ENCODE data around the gene LCMT2. TPM values are rescaled to one million over a fixed set of nuclear protein-coding genes. Genes with fewer than 3 reads are reported as not detected.

Gene LCMT2
- total and polyA plus RNA-seq, 7 donors, result 2.3 to 5.4 (median 3.3) TPM

DNA sequence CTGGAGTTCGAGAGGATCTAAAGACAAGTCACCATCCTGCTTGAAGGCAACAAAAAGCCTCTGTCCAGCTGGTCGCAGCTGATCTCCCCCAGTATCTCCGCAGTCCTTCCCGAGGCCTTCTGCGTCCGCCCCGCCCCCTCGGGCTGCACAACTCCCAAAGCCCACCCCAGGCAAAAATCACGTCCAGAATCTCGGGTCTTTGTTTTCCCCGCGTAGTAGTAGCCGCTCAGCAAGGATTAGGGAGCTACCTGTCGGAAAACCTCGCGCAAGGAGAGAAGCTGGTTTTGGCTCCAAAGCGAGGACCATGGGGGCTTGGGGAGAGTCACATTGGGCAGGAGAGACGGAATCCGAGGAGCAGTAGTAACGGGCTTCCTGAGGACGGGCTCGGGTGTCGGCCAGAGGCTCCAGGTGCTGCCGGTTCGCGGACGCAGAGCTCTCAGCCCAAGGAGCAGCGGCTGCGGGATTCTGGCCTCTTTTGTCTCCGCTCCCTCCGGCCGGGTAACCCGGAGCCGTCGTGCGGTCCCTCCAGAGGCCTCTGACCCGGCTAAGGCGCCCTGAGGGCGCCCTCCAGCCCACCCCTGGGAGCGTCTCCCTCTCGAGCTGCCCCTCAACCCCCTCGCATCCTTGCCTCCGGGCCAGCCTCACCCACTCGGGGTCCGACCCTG, 40.1 kb upstream of the LCMT2 start:
- WGBS, 2 donors, result 1 to 2% methylated on average over 45 of the region's 45 CpGs
- Histone ChIP-seq H3K4me3 (peak overlapping the region; percentile 77 to 93 (median 82)), H3K27ac (peak overlapping the region; percentile 78 to 82 (median 80)), H3K4me1 (peaks cover 0 to 34% (median 27%) of the 10 kb centered on the region in 4 donors), H3K36me3 (peaks cover 7 to 21% (median 12%) of the 10 kb centered on the region in 4 donors), H3K27me3 (no peaks in the 10 kb centered on the region), H3K9me3 (no peaks in the 10 kb centered on the region)
- DNase-seq, result no peak
- intact Hi-C loops (cut with DNase I), result no loop called here
- TF ChIP-seq EP300 (IDR thresholded peaks at IDR 0.05), result no peak
- TF ChIP-seq, protein P1, sequence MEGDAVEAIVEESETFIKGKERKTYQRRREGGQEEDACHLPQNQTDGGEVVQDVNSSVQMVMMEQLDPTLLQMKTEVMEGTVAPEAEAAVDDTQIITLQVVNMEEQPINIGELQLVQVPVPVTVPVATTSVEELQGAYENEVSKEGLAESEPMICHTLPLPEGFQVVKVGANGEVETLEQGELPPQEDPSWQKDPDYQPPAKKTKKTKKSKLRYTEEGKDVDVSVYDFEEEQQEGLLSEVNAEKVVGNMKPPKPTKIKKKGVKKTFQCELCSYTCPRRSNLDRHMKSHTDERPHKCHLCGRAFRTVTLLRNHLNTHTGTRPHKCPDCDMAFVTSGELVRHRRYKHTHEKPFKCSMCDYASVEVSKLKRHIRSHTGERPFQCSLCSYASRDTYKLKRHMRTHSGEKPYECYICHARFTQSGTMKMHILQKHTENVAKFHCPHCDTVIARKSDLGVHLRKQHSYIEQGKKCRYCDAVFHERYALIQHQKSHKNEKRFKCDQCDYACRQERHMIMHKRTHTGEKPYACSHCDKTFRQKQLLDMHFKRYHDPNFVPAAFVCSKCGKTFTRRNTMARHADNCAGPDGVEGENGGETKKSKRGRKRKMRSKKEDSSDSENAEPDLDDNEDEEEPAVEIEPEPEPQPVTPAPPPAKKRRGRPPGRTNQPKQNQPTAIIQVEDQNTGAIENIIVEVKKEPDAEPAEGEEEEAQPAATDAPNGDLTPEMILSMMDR (IDR thresholded peaks at IDR 0.05), result no peak
- TF ChIP-seq POLR2A (IDR thresholded peaks at IDR 0.05), result no peak
- no peak for TF ChIP-seq POLR2AphosphoS5 (IDR thresholded peaks at IDR 0.05)

DNA sequence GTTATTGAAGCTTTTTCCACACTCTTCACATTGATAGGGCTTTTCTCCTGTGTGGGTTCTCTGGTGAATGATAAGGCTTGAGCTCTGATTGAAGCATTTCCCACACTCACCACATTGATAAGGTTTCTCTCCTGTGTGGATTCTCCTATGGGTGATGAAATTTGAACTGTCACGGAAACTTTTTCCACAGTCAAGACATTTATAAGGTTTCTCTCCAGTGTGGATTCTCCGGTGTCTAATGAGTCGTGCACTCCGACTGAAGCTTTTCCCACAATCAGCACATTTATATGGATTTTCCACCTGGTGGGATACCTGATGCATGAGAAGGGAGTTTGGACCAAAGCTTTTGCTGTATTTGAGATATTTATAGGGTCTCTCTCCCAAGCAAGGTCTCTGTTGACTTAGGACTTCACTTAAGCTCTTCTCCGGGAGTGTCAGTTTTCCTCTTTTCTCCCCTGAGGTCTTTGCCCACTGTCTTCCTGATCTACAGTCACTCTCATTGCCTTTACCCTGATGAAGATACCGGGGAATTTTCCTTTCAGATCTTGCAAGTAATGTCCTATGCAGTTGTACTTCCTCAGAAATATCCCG, 31.0 kb upstream of the LCMT2 start:
- TF ChIP-seq POLR2A (IDR thresholded peaks at IDR 0.05) (no peak), POLR2AphosphoS5 (IDR thresholded peaks at IDR 0.05) (no peak), EP300 (IDR thresholded peaks at IDR 0.05) (no peak)
- TF ChIP-seq, protein P1 (IDR thresholded peaks at IDR 0.05), result no peak
- Histone ChIP-seq H3K27ac (no peak overlapping the region), H3K4me1 (no peaks in the 10 kb centered on the region), H3K4me3 (no peak overlapping the region), H3K36me3 (peaks cover 48 to 88% (median 62%) of the 10 kb centered on the region in 4 donors), H3K9me3 (peaks cover 15 to 32% (median 22%) of the 10 kb centered on the region in 4 donors), H3K27me3 (no peaks in the 10 kb centered on the region)
- DNase-seq, result no peak
- WGBS, 2 donors, result 97 to 98% methylated on average over 7 of the region's 7 CpGs
- intact Hi-C loops (cut with DNase I), result no loop called here

DNA sequence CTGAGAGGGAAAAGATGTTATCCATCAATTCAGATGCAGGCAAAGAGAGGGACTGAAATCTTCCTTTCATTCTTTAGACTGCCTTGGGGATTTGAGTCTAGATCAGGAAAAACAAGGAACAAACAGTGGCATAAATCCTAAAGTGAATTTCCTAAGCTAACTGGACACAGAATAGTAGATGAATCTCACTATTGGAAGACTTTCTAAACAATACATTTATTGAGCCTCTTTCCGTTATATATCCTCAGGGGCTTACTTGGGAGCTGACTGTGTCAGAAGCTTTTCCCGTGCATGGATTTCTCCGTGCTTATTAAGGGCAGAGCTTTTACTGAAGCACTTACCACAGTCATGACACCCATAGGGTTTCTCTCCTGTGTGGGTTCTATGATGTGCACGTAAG, 30.4 kb upstream of the LCMT2 start:
- Histone ChIP-seq H3K36me3 (peaks cover 43 to 82% (median 56%) of the 10 kb centered on the region in 4 donors), H3K9me3 (peaks cover 15 to 32% (median 22%) of the 10 kb centered on the region in 4 donors), H3K4me3 (no peak overlapping the region), H3K27ac (no peak overlapping the region), H3K4me1 (no peaks in the 10 kb centered on the region), H3K27me3 (no peaks in the 10 kb centered on the region)
- TF ChIP-seq POLR2A (IDR thresholded peaks at IDR 0.05) (no peak), POLR2AphosphoS5 (IDR thresholded peaks at IDR 0.05) (no peak), EP300 (IDR thresholded peaks at IDR 0.05) (no peak)
- TF ChIP-seq, protein P1 (IDR thresholded peaks at IDR 0.05), result no peak
- WGBS, 2 donors, result 84 to 87% methylated on average over 4 of the region's 4 CpGs
- no peak for DNase-seq
- intact Hi-C loops (cut with DNase I), result no loop called here

GRCh38 chr15:43352693-43353382, 22.5 kb upstream of the LCMT2 start:
- H3K4me3 ChIP-seq, result no peak overlapping the region
- TF ChIP-seq POLR2A (IDR thresholded peaks at IDR 0.05) (no peak), EP300 (IDR thresholded peaks at IDR 0.05) (no peak), POLR2AphosphoS5 (IDR thresholded peaks at IDR 0.05) (no peak)
- TF ChIP-seq, protein P1 (IDR thresholded peaks at IDR 0.05), result no peak
- no peak overlapping the region for H3K27ac ChIP-seq
- DNase-seq, result no peak
- peaks cover 5 to 49% (median 10%) of the 10 kb centered on the region in 4 donors for H3K36me3 ChIP-seq
- no peaks in the 10 kb centered on the region for H3K9me3 ChIP-seq
- intact Hi-C loops (cut with DNase I), result no loop called here
- no peaks in the 10 kb centered on the region for H3K4me1 ChIP-seq
- no peaks in the 10 kb centered on the region for H3K27me3 ChIP-seq
- 90 to 97% methylated on average over 2 of the region's 2 CpGs for WGBS, 2 donors
